Mesodermal cell (in vitro differentiated cells): ENCODE measurements around the gene WDR17.

Experiments
- H3K27ac ChIP-seq: 2 replicates; pipeline ENCODE4 v1.7.0; 2013; ENCODE audit warnings: mild to moderate bottlenecking, low read depth, low read length, moderate library complexity; ENCODE audit not compliant: severe bottlenecking
- H3K36me3 ChIP-seq: 2 replicates; pipeline ENCODE4 v1.7.1; 2013; ENCODE audit warnings: mild to moderate bottlenecking, low read length, moderate library complexity; ENCODE audit not compliant: control insufficient read depth, insufficient read depth
- H3K4me1 ChIP-seq: one replicate; pipeline ENCODE4 v1.7.1; 2013; ENCODE audit warnings: mild to moderate bottlenecking, low read length; ENCODE audit not compliant: insufficient read depth, control insufficient read depth, poor library complexity, severe bottlenecking
- H3K4me3 ChIP-seq: 2 replicates; pipeline ENCODE4 v1.7.0; 2013; ENCODE audit warnings: low read length, control low read depth, mild to moderate bottlenecking; ENCODE audit not compliant: insufficient read depth, poor library complexity, severe bottlenecking; ENCODE audit errors: extremely low read depth
- H3K9me3 ChIP-seq: 2 replicates; pipeline ENCODE4 v1.7.1; 2013; ENCODE audit warnings: mild to moderate bottlenecking, low read length, moderate library complexity; ENCODE audit not compliant: control insufficient read depth
- WGBS, 2 experiments: methylation state at CpG; one replicate each; pipeline ENCODE4 v1.1.5; 2013; ENCODE audit warnings: missing lambda C conversion rate in 2 of 2; ENCODE audit not compliant: insufficient coverage in 2 of 2; 5-methylcytosine and 5-hydroxymethylcytosine counted together

The WDR17 gene

DNA sequence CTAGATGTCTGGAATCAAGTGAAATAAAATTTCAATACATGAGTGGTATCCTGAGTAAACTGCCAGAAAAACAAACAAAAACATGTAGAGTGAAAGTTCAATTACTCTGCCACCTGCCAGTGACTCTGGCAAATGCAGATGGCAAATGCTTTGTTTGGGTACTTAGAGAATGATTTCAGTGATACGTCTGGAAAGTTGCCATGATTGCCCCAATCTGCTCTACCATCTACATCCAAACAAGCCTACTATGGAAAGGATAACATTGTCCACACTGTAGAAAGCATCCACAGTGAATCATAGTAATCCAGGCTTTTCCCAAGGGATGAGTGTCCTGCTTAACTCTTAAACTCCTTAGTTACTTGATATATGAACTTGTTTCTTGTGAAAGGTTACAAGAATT is 126.3 kb downstream of the WDR17 start:
- Histone ChIP-seq H3K4me3 (no peak overlapping the region), H3K4me1 (no peaks in the 10 kb centered on the region), H3K36me3 (no peaks in the 10 kb centered on the region), H3K27ac (no peak overlapping the region), H3K9me3 (no peaks in the 10 kb centered on the region)
- WGBS, 2 experiments, result no CpG with 5 or more reads among the region's 1 CpG

DNA sequence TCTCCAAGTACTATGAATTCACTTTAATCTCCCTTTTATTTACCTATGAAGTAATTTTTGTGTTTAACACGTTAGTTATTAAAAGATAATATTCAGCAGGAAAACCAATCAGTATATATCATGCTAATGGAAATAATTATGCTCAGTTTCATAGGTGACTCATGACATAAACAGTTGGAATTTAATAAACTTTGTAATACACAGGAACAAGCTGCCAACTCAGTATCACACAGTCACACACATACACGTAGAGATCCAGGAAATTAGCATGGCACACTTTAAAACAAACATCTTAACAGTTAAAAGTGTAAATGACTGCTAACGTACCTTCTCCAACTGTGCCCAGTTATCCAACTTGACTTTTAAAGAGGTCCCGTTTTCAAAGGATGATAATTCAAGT is 127.5 kb downstream of the WDR17 start:
- 50 to 65% methylated on average over 1 to 2 of the region's 4 CpGs for WGBS, 2 experiments
- Histone ChIP-seq H3K36me3 (no peaks in the 10 kb centered on the region), H3K9me3 (no peaks in the 10 kb centered on the region), H3K4me3 (no peak overlapping the region), H3K4me1 (no peaks in the 10 kb centered on the region), H3K27ac (no peak overlapping the region)

DNA sequence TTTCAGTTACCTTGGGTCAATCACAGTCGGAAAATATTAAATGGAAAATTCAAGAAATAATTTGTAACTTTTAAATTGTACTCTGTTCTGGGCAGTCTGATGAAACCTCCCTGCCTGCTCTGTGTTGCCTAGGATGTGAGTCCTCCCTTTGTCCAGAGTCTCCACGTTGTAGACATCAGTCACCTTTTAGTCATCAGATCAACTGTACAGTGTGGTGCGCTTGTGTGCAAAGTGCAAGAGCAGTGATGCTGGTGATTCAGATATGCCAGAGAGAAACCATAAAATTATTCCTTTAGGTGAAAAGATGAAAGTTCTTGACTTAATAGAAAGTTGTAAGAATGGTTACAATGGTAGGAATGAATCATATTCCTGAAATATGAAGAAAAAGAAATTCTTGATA is 128.3 kb downstream of the WDR17 start:
- Histone ChIP-seq H3K27ac (no peak overlapping the region), H3K4me3 (no peak overlapping the region)

DNA sequence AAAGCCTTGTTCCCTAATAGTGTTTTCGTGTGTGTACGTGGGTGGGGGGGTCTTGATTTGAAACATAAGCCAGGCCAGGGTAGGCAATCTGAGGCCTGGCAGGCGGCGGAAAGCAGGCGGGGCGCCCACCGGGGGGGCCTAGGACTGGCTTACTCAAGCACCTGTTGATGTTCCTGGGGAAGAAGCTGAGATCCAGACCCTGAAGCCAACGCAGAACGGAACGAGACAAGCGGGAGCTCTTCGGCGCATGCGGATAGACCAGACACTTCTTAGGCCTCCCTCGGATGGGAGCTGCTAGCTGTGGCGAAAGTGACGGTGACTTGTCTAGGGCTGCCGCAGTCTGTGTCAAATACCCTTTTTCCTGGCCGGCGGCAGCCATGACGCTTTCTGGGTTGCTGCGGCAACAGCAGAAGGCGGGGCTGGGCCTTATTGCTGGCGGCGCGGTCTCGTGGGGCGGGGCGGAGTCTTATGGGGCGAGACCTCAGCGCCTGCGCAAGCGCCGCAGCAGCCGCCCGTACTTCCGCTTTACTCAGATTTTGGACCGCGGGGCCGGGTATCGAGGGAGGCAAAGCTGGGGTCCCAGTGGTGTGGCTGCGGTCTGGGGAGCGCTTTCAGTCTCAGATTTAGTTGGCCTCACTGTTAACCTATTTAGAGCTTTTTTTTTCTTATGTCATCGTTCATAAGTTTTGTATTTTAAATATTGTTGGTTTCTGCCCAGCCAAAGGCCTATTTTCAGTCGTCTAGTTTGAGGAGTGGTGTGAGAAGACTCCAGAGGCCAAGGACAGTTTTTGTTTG is 129.7 kb downstream of the WDR17 start, which contains the start of gene SPATA4:
SPATA4 (minus strand) TSS at position 402 of the 795 bp plus-strand sequence; CDS start at position 379, 23 bp downstream.
- 3% methylated on average over 32 to 34 of the region's 45 CpGs for WGBS, 2 experiments
- Histone ChIP-seq H3K4me1 (no peaks in the 10 kb centered on the region), H3K4me3 (peak within 1 kb of the TSS; percentile 36), H3K27ac (peak within 1 kb of the TSS; percentile 66), H3K9me3 (no peaks in the 10 kb centered on the region), H3K36me3 (no peaks in the 10 kb centered on the region)

More for the DNA sequence above, 128.3 kb downstream of the WDR17 start:
- 82% methylated on average over 3 of the region's 3 CpGs; no CpG with 5 or more reads in 1 of the 2 experiments for WGBS, 2 experiments
- Histone ChIP-seq H3K36me3 (no peaks in the 10 kb centered on the region), H3K9me3 (no peaks in the 10 kb centered on the region), H3K4me1 (no peaks in the 10 kb centered on the region)

DNA sequence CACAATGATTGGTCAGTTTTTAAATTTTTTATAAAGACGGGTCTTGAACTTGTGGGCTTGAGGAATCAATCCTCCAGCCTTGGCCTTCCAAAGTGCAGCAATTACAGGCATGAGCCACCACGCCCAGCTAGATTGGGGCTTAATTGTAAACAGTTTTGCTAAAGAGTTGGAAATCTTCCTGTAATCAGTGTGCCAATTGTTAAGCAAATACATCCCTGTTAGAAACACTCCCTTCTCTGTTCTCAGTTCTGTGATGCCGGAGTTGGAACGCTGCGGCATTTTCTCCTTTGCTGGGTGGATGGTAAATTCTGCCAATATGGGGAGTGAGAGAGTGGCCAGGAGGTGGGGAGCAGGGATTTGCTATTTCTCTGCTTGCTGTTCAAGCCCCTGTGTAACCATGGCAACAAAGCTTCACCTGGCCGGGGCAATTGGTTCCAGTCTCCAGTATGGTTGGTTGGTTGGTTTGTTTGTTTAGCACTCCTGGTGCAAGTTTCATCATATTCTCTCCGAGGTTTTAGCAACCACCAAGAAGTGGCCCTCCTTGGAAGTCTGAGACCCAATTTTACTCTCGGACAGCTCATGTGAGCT is 132.8 kb downstream of the WDR17 start:
- Histone ChIP-seq H3K4me3 (no peak overlapping the region), H3K9me3 (peaks cover 3% of the 10 kb centered on the region), H3K4me1 (no peaks in the 10 kb centered on the region), H3K27ac (no peak overlapping the region), H3K36me3 (no peaks in the 10 kb centered on the region)
- WGBS, 2 experiments, result 81 to 90% methylated on average over 4 to 6 of the region's 8 CpGs

DNA sequence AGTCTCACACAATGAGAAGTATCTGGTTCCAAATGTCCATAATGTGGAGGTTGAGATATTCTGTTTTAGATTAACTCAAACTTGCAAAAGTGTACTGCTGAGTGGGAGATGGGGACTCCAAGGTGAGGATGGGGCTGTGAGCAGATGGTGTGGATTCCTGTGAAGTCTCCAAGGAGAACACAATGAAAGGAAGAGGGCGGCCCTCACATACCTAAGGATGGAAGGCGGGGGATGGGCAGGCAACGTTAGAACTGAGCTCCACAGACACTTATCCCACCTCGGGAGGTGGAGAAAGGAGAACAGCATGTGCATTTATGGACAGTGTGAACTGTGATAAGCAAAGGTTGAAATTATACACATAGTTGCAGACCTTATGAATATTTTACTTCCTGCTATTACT is 139.7 kb downstream of the WDR17 start:
- H3K9me3 ChIP-seq, result peaks cover 3% of the 10 kb centered on the region
- H3K4me3 ChIP-seq, result no peak overlapping the region
- no peak overlapping the region for H3K27ac ChIP-seq
- WGBS, 2 experiments, result 61 to 63% methylated on average over 3 of the region's 4 CpGs
- H3K4me1 ChIP-seq, result peaks cover 4% of the 10 kb centered on the region
- H3K36me3 ChIP-seq, result no peaks in the 10 kb centered on the region

DNA sequence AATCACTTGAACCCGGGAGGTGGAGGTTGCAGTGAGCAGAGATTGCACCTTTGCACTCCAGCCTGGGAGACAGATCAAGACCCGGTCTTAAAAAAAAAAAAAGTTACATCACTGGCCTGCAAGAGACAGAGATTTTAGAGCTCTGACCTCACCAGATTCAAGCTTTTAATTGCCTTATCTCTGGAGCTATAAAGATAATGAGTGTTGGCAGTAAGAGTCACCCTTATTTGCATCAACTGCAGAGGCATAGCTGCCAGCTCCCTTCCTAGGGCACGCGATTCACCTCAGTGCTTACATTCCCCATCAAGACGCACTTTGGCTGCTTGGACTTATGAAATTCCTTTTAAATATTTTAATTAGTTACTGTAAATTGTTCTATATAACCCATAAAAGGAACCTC is 142.2 kb downstream of the WDR17 start:
- 95 to 96% methylated on average over 2 of the region's 5 CpGs for WGBS, 2 experiments
- H3K27ac ChIP-seq, result no peak overlapping the region

DNA sequence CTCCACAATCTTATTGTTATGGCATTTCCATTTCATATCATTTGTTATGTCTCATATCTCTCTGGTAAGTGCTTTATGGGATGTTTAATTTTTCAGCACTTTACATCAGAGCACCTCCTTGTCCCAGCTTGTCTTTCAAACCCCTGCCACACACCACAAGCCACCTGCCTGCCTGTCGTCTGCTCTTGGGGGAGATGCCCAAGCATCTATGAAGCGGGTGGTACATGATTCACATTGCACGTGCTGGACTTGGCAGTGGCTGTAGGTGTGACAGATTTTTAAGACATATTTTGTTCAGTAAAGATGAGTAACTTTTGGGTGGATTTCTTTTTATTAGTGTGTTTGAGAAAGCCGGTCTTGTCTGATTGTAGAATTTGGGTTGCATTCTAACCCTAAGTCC is 143.9 kb downstream of the WDR17 start:
- peaks cover 4% of the 10 kb centered on the region for H3K4me1 ChIP-seq
- H3K9me3 ChIP-seq, result no peaks in the 10 kb centered on the region
- no peaks in the 10 kb centered on the region for H3K36me3 ChIP-seq
- no peak overlapping the region for H3K27ac ChIP-seq
- no peak overlapping the region for H3K4me3 ChIP-seq
- WGBS, 2 experiments, result 100% methylated on average over 2 to 3 of the region's 4 CpGs

More for the DNA sequence above, 142.2 kb downstream of the WDR17 start:
- Histone ChIP-seq H3K9me3 (no peaks in the 10 kb centered on the region), H3K4me1 (peaks cover 4% of the 10 kb centered on the region), H3K4me3 (no peak overlapping the region), H3K36me3 (no peaks in the 10 kb centered on the region)

DNA sequence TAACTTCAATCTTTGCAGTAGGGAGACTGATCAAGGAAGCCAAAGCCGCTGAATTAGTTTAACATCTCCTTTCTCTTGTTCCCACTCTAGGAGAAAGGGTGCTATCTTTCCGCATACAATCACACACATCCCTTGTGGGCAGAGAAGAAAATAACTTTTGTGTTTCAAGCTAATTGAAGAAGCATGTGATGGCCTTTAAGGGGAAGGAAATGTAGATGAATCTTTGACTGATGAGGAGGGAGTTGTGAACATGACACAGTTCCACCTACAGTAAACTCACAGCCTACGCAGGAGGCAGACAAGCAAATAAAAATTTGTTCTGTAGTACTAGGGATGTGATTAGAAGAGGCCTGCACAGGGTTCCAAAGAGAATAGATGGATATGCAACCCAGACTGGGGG is 144.5 kb downstream of the WDR17 start:
- H3K27ac ChIP-seq, result no peak overlapping the region
- no peak overlapping the region for H3K4me3 ChIP-seq
- WGBS, 2 experiments, result no CpG with 5 or more reads among the region's 3 CpGs
- no peaks in the 10 kb centered on the region for H3K36me3 ChIP-seq
- H3K4me1 ChIP-seq, result peaks cover 4% of the 10 kb centered on the region
- no peaks in the 10 kb centered on the region for H3K9me3 ChIP-seq

DNA sequence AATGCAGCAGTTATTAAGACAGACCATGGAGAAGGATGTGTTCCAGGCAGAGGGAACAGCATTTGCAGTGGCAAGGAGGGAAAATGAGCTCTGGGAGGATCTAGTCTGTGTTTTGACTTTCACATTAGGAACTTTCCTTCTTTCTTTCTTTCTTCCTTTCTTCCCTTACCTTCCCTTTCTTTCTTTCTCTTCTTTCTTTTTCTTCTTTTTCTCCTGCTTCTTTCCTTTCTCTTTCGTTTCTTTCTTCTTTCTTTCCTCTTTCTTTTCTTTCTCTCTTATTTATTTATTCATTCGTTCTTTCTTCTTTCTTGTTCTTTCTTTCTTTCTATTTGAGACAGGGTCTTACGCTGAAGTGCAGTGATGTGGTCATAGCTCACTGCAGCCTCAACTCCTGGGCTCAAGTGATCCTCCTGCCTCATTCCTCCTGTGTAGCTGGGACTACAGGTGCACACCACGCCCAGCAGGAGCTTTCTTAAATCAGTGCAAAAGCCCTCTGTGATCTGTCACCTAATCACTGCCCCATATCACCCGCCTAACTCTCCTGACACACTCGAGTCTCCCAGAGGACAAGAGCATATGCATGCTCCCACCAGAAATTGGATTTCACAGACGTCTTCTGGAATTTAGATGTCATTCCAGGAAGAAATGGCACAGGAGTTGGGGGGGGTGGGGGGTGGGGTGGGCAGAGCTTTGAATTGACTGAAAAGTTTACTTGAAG is 145.1 kb downstream of the WDR17 start:
- H3K4me1 ChIP-seq, result no peaks in the 10 kb centered on the region
- no peaks in the 10 kb centered on the region for H3K9me3 ChIP-seq
- WGBS, 2 experiments, result 86 to 92% methylated on average over 5 of the region's 7 CpGs
- no peak overlapping the region for H3K27ac ChIP-seq
- H3K4me3 ChIP-seq, result no peak overlapping the region
- H3K36me3 ChIP-seq, result no peaks in the 10 kb centered on the region
